Stimulated activated CD8-positive, alpha-beta memory T cell treated with anti-CD3 and anti-CD28 coated beads, Interleukin-7, amount 100 ng/mL, for 1 hour (primary cell): Measurements from ENCODE around the gene MAGIX.

Experiments
- DNase-seq, 2 donors: peaks; one replicate each; pipeline ENCODE4 v3.0.0-alpha.2; 2020; ENCODE audit warnings: low read depth in 2 of 2

The MAGIX gene

GRCh38 chrX:49183701-49184281, 21.2 kb downstream of the MAGIX start:
- no peak for DNase-seq

GRCh38 chrX:49184294-49185281, 22.0 kb downstream of the MAGIX start:
- no peak for DNase-seq

GRCh38 chrX:49186125-49187027, 23.8 kb downstream of the MAGIX start, which contains the start of gene PRICKLE3:
Gene PRICKLE3 (minus strand): TSS chrX:49186373. CDS start chrX:49186297, 76 bp downstream.
- DNase-seq, result peak in 1 of 2 donors; percentile 44

- no peak for DNase-seq
Measured at GRCh38 chrX:49187028-49187394, 24.5 kb downstream of the MAGIX start.

- DNase-seq, result no peak
Measured at GRCh38 chrX:49187526-49187925, 25.0 kb downstream of the MAGIX start.

GRCh38 chrX:49188468-49189076, 26.0 kb downstream of the MAGIX start:
- DNase-seq, result no peak

- no peak for DNase-seq
Measured at GRCh38 chrX:49189606-49190005, 27.0 kb downstream of the MAGIX start.

GRCh38 chrX:49190821-49191573, 28.4 kb downstream of the MAGIX start:
- DNase-seq, result peak; percentile 51 to 55

GRCh38 chrX:49191574-49192011, 29.0 kb downstream of the MAGIX start:
- no peak for DNase-seq

GRCh38 chrX:49192722-49193328, 30.3 kb downstream of the MAGIX start:
- no peak for DNase-seq

- no peak for DNase-seq
Measured at GRCh38 chrX:49193542-49193964, 31.0 kb downstream of the MAGIX start.

GRCh38 chrX:49197543-49198087, 35.1 kb downstream of the MAGIX start:
- DNase-seq, result no peak

GRCh38 chrX:49198540-49199314, 36.2 kb downstream of the MAGIX start:
- DNase-seq, result no peak

- no peak for DNase-seq
Measured at GRCh38 chrX:49199315-49199595, 36.7 kb downstream of the MAGIX start.

- DNase-seq, result peak; percentile 73 to 74
Measured at GRCh38 chrX:49199906-49200771, 37.6 kb downstream of the MAGIX start, which contains the start of gene SYP. Gene SYP (minus strand): TSS chrX:49200193. CDS start chrX:49200186, 7 bp downstream.

GRCh38 chrX:49202022-49202421, 39.5 kb downstream of the MAGIX start:
- DNase-seq, result no peak

- no peak for DNase-seq
Measured at GRCh38 chrX:49203536-49203935, 41.0 kb downstream of the MAGIX start.

- DNase-seq, result no peak
Measured at GRCh38 chrX:49204017-49204416, 41.5 kb downstream of the MAGIX start.
